Glutamatergic neuron (in vitro differentiated cells): ENCODE results near the gene PDK2. TPM values are rescaled to one million over a fixed set of nuclear protein-coding genes. Genes with fewer than 3 reads are reported as not detected.

Source experiments
- DNase-seq: peaks from one replicate; pipeline ENCODE4 v3.0.0; 2022
- H3K27ac Mint-ChIP-seq: one replicate; pipeline ENCODE4 v1.8.0; 2020; ENCODE audit warnings: mild to moderate bottlenecking, mixed read lengths, inconsistent platforms; ENCODE audit not compliant: unreplicated experiment
- H3K27me3 Mint-ChIP-seq: one replicate; pipeline ENCODE4 v1.8.0; 2020; ENCODE audit warnings: mild to moderate bottlenecking, moderate library complexity, mixed read lengths, inconsistent platforms; ENCODE audit not compliant: unreplicated experiment
- H3K36me3 Mint-ChIP-seq: one replicate; pipeline ENCODE4 v1.8.0; 2020; ENCODE audit warnings: mild to moderate bottlenecking, mixed read lengths, inconsistent platforms; ENCODE audit not compliant: unreplicated experiment
- H3K4me1 Mint-ChIP-seq: one replicate; pipeline ENCODE4 v1.8.0; 2020; ENCODE audit warnings: mild to moderate bottlenecking, low read depth, mixed read lengths, inconsistent platforms; ENCODE audit not compliant: unreplicated experiment
- H3K4me3 Mint-ChIP-seq: one replicate; pipeline ENCODE4 v1.8.0; 2020; ENCODE audit warnings: mild to moderate bottlenecking, mixed read lengths, inconsistent platforms; ENCODE audit not compliant: unreplicated experiment
- H3K9me3 Mint-ChIP-seq: one replicate; pipeline ENCODE4 v1.8.0; 2020; ENCODE audit warnings: mild to moderate bottlenecking, moderate library complexity, mixed read lengths, inconsistent platforms; ENCODE audit not compliant: unreplicated experiment
- CTCF ChIP-seq: fragments of 200-600 bp; sonication (generic); IDR thresholded peaks from one replicate; pipeline ENCODE4 v1.5.0; 2021; ENCODE audit not compliant: partially characterized antibody, unreplicated experiment
- total RNA-seq: library from RNA; stranded (reverse); fragmentation: NEBNext Ultra II Directional; extraction: Animal tissue kit (Norgen Biotek cat#: 25700); gene quantifications from one replicate; pipeline ENCODE4 v1.2.1, GENCODE V29; 2021; ENCODE audit not compliant: unreplicated experiment

Gene PDK2
- total RNA-seq, 1 donor from 2014 or later = 36.9 TPM

- Mint-ChIP-seq H3K4me3 (peak overlapping the region; percentile 83), H3K4me1 (peaks cover 29% of the 10 kb centered on the region), H3K36me3 (peaks cover 12% of the 10 kb centered on the region), H3K27me3 (peaks cover 15% of the 10 kb centered on the region), H3K9me3 (peaks cover 13% of the 10 kb centered on the region), H3K27ac (no peak overlapping the region)
- TF ChIP-seq CTCF = no peak
- DNase-seq = no peak
Observed at GRCh38 chr17:50144845-50145531, 49.8 kb downstream of the PDK2 start.

GRCh38 chr17:50145532-50146229 is 50.5 kb downstream of the PDK2 start:
- Mint-ChIP-seq H3K4me1 (peaks cover 24% of the 10 kb centered on the region), H3K27me3 (peaks cover 15% of the 10 kb centered on the region), H3K27ac (peak overlapping the region; percentile 59), H3K36me3 (peaks cover 12% of the 10 kb centered on the region), H3K9me3 (peaks cover 13% of the 10 kb centered on the region), H3K4me3 (peak overlapping the region; percentile 83)
- no peak for TF ChIP-seq CTCF
- no peak for DNase-seq

- no peak for DNase-seq
- H3K9me3 Mint-ChIP-seq = peaks cover 16% of the 10 kb centered on the region
- H3K27me3 Mint-ChIP-seq = peaks cover 15% of the 10 kb centered on the region
- peaks cover 12% of the 10 kb centered on the region for H3K36me3 Mint-ChIP-seq
- no peak for TF ChIP-seq CTCF
- H3K27ac Mint-ChIP-seq = no peak overlapping the region
- H3K4me1 Mint-ChIP-seq = peaks cover 24% of the 10 kb centered on the region
- peak overlapping the region; percentile 91 for H3K4me3 Mint-ChIP-seq
Observed at GRCh38 chr17:50146230-50146926, 51.2 kb downstream of the PDK2 start.

GRCh38 chr17:50146927-50147665 is 51.9 kb downstream of the PDK2 start:
- no peak for TF ChIP-seq CTCF
- H3K27me3 Mint-ChIP-seq = peaks cover 10% of the 10 kb centered on the region

More at GRCh38 chr17:50146927-50147665, 51.9 kb downstream of the PDK2 start:
- H3K36me3 Mint-ChIP-seq = peaks cover 12% of the 10 kb centered on the region
- DNase-seq = no peak
- H3K9me3 Mint-ChIP-seq = peaks cover 18% of the 10 kb centered on the region
- peaks cover 24% of the 10 kb centered on the region for H3K4me1 Mint-ChIP-seq
- no peak overlapping the region for H3K27ac Mint-ChIP-seq
- peak overlapping the region; percentile 91 for H3K4me3 Mint-ChIP-seq
